ENCODE results near the gene BEX4.

Gene BEX4

GRCh38 chrX:103248553-103248952 lies 33.6 kb downstream of the BEX4 start:
- peak; percentile 46 for TF ChIP-seq CTCF (conservative IDR thresholded peaks at IDR 0.05; ENCODE audit: low read depth, low read length)
- peak; percentile 49 for DNase-seq (ENCODE audit: low read depth)
- H3K4me3 ChIP-seq (ENCODE audit: low read depth, low read length), result no peak overlapping the region

- no peak overlapping the region for H3K4me3 ChIP-seq (ENCODE audit: low read depth, low read length)
- TF ChIP-seq CTCF (conservative IDR thresholded peaks at IDR 0.05; ENCODE audit: low read depth, low read length), result no peak
These were observed 34.9 kb downstream of the BEX4 start for GRCh38 chrX:103249805-103250204.

GRCh38 chrX:103250977-103251376 lies 36.1 kb downstream of the BEX4 start:
- DNase-seq (ENCODE audit: low read depth), result no peak
- H3K4me3 ChIP-seq (ENCODE audit: low read depth, low read length), result no peak overlapping the region
- TF ChIP-seq CTCF (conservative IDR thresholded peaks at IDR 0.05; ENCODE audit: low read depth, low read length), result no peak

More at GRCh38 chrX:103249805-103250204, 34.9 kb downstream of the BEX4 start:
- no peak for DNase-seq (ENCODE audit: low read depth)

- peak; percentile 22 for DNase-seq (ENCODE audit: low read depth)
- peak overlapping the region; percentile 72 for H3K4me3 ChIP-seq (ENCODE audit: low read depth, low read length)
- TF ChIP-seq CTCF (conservative IDR thresholded peaks at IDR 0.05; ENCODE audit: low read depth, low read length), result no peak
These were observed 38.7 kb downstream of the BEX4 start for GRCh38 chrX:103253608-103254007.

GRCh38 chrX:103254171-103254824 lies 39.4 kb downstream of the BEX4 start:
- TF ChIP-seq CTCF (conservative IDR thresholded peaks at IDR 0.05; ENCODE audit: low read depth, low read length), result no peak
- peak overlapping the region; percentile 72 for H3K4me3 ChIP-seq (ENCODE audit: low read depth, low read length)
- peak; percentile 40 for DNase-seq (ENCODE audit: low read depth)

GRCh38 chrX:103254921-103255493 lies 40.1 kb downstream of the BEX4 start, which contains the start of gene TCEAL8:
Gene TCEAL8 (minus strand): TSS chrX:103255155. CDS start chrX:103253979, 1,176 bp downstream.
- peak; percentile 84 for DNase-seq (ENCODE audit: low read depth)
- peak within 1 kb of the TSS; percentile 72 for H3K4me3 ChIP-seq (ENCODE audit: low read depth, low read length)
- no peak for TF ChIP-seq CTCF (conservative IDR thresholded peaks at IDR 0.05; ENCODE audit: low read depth, low read length)

- TF ChIP-seq CTCF (conservative IDR thresholded peaks at IDR 0.05; ENCODE audit: low read depth, low read length), result no peak
- no peak overlapping the region for H3K4me3 ChIP-seq (ENCODE audit: low read depth, low read length)
- DNase-seq (ENCODE audit: low read depth), result no peak
These were observed 41.7 kb downstream of the BEX4 start for GRCh38 chrX:103256651-103257050.

Data from choroid plexus epithelial cell (primary cell).